Type B pancreatic cell (in vitro differentiated cells): ENCODE data around the gene ITGB3. TPM values are rescaled to one million over a fixed set of nuclear protein-coding genes. Genes with fewer than 3 reads are reported as not detected.

ENCODE experiments used
- DNase-seq: peaks from one replicate; pipeline ENCODE4 v3.0.0; 2021; ENCODE audit warnings: mixed read lengths; ENCODE audit not compliant: unreplicated experiment; ENCODE audit errors: extremely low spot score
- H3K27ac Mint-ChIP-seq: 2 replicates; pipeline ENCODE4 v1.8.0; 2021; ENCODE audit warnings: mild to moderate bottlenecking, mixed read lengths
- H3K27me3 Mint-ChIP-seq: 2 replicates; pipeline ENCODE4 v1.8.0; 2021; ENCODE audit warnings: mixed read lengths
- H3K36me3 Mint-ChIP-seq: 2 replicates; pipeline ENCODE4 v1.8.0; 2021; ENCODE audit warnings: mixed read lengths
- H3K4me1 Mint-ChIP-seq: one replicate; pipeline ENCODE4 v1.8.0; 2021; ENCODE audit warnings: mixed read lengths; ENCODE audit not compliant: unreplicated experiment
- H3K4me3 Mint-ChIP-seq: 2 replicates; pipeline ENCODE4 v1.8.0; 2021; ENCODE audit warnings: mild to moderate bottlenecking, mixed read lengths
- H3K9me3 Mint-ChIP-seq: 2 replicates; pipeline ENCODE4 v1.8.0; 2021; ENCODE audit warnings: mixed read lengths
- CTCF ChIP-seq: fragments of 200-600 bp; sonication (generic); conservative IDR thresholded peaks from 2 replicates; pipeline ENCODE4 v1.5.0; 2021; ENCODE audit warnings: antibody characterized with exemption, mild to moderate bottlenecking
- total RNA-seq: library from RNA; stranded (reverse); gene quantifications from 2 replicates; pipeline ENCODE4 v1.2.1, GENCODE V29; 2021; ENCODE audit warnings: low replicate concordance

Gene ITGB3
- total RNA-seq, 1 donor from 2014 or later = 1.6 TPM

- peaks cover 5% of the 10 kb centered on the region for H3K4me1 Mint-ChIP-seq
- TF ChIP-seq CTCF = peak; percentile 92
- H3K36me3 Mint-ChIP-seq = no peaks in the 10 kb centered on the region
- no peaks in the 10 kb centered on the region for H3K9me3 Mint-ChIP-seq
- H3K27ac Mint-ChIP-seq = peak overlapping the region; percentile 48
- DNase-seq = no peak
- peaks cover 2% of the 10 kb centered on the region for H3K27me3 Mint-ChIP-seq
- H3K4me3 Mint-ChIP-seq = no peak overlapping the region
Observed at GRCh38 chr17:47315451-47316266, 62.0 kb downstream of the ITGB3 start.

- no peak for DNase-seq
- TF ChIP-seq CTCF = no peak
Observed at GRCh38 chr17:47316311-47316710, 62.7 kb downstream of the ITGB3 start.

GRCh38 chr17:47317119-47317518 lies 63.5 kb downstream of the ITGB3 start:
- no peaks in the 10 kb centered on the region for H3K9me3 Mint-ChIP-seq
- peaks cover 5% of the 10 kb centered on the region for H3K4me1 Mint-ChIP-seq
- no peaks in the 10 kb centered on the region for H3K36me3 Mint-ChIP-seq
- TF ChIP-seq CTCF = no peak
- no peak overlapping the region for H3K27ac Mint-ChIP-seq
- DNase-seq = no peak
- H3K4me3 Mint-ChIP-seq = no peak overlapping the region
- H3K27me3 Mint-ChIP-seq = peaks cover 2% of the 10 kb centered on the region

More at GRCh38 chr17:47316311-47316710, 62.7 kb downstream of the ITGB3 start:
- Mint-ChIP-seq H3K27ac (no peak overlapping the region), H3K4me1 (peaks cover 5% of the 10 kb centered on the region), H3K4me3 (no peak overlapping the region), H3K36me3 (no peaks in the 10 kb centered on the region), H3K9me3 (no peaks in the 10 kb centered on the region), H3K27me3 (peaks cover 2% of the 10 kb centered on the region)

- Mint-ChIP-seq H3K4me1 (peaks cover 14% of the 10 kb centered on the region), H3K9me3 (no peaks in the 10 kb centered on the region), H3K27me3 (peaks cover 2% of the 10 kb centered on the region), H3K4me3 (no peak overlapping the region), H3K27ac (no peak overlapping the region), H3K36me3 (no peaks in the 10 kb centered on the region)
- DNase-seq = no peak
- TF ChIP-seq CTCF = no peak
Observed at GRCh38 chr17:47318197-47318918, 64.7 kb downstream of the ITGB3 start.

GRCh38 chr17:47320879-47321502 lies 67.4 kb downstream of the ITGB3 start:
- H3K4me1 Mint-ChIP-seq = peaks cover 9% of the 10 kb centered on the region
- no peak for TF ChIP-seq CTCF
- H3K4me3 Mint-ChIP-seq = no peak overlapping the region
- no peak overlapping the region for H3K27ac Mint-ChIP-seq
- peaks cover 2% of the 10 kb centered on the region for H3K27me3 Mint-ChIP-seq
- H3K36me3 Mint-ChIP-seq = no peaks in the 10 kb centered on the region
- DNase-seq = no peak
- H3K9me3 Mint-ChIP-seq = no peaks in the 10 kb centered on the region
